22Rv1 (cell line): Measurements from ENCODE around the gene ABL2.

Source experiments
- CTCF ChIP-seq: fragments of 450-650 bp; IDR thresholded peaks from 2 replicates; pipeline ENCODE4 v1.5.1; 2017; ENCODE audit warnings: mild to moderate bottlenecking
- ZFX ChIP-seq: fragments of 450-650 bp; IDR thresholded peaks from 2 replicates; pipeline ENCODE4 v1.6.1; 2017; ENCODE audit warnings: antibody characterized with exemption, borderline replicate concordance

GRCh38 chr1:179053486-179053885 is 176.0 kb downstream of the ABL2 start:
- no peak for TF ChIP-seq CTCF
- TF ChIP-seq ZFX, result no peak
